GM18520 (cell line): ENCODE results near the gene GLB1L2.
"Not testable (repeated sequence)": the region's sequence is repeated elsewhere in the genome, so short reads cannot be mapped to it uniquely, and the experiment has no call there.

Experiments used
- ATAC-seq: cut with Tn5 transposase; IDR thresholded peaks from one replicate; pipeline ENCODE4 v1.9.1; 2021; ENCODE audit not compliant: unreplicated experiment

Gene GLB1L2

GRCh38 chr11:134331354-134332188 lies at the start of gene GLB1L2:
GLB1L2 (plus strand) TSS chr11:134331988; CDS start chr11:134332062, 74 bp downstream.
- peak; percentile 77 for ATAC-seq

- ATAC-seq = no peak
Observed at GRCh38 chr11:134282121-134283045, 49.4 kb upstream of the GLB1L2 start.

- ATAC-seq = no peak
Observed at GRCh38 chr11:134283461-134284230, 48.1 kb upstream of the GLB1L2 start.

- not testable (repeated sequence) for ATAC-seq
Observed at GRCh38 chr11:134284349-134284748, 47.4 kb upstream of the GLB1L2 start.

- no peak for ATAC-seq
Observed at GRCh38 chr11:134287561-134287960, 44.2 kb upstream of the GLB1L2 start.

GRCh38 chr11:134288486-134288885 lies 43.3 kb upstream of the GLB1L2 start:
- ATAC-seq = no peak

GRCh38 chr11:134289167-134289566 lies 42.6 kb upstream of the GLB1L2 start:
- no peak for ATAC-seq

- ATAC-seq = no peak
Observed at GRCh38 chr11:134289789-134290188, 42.0 kb upstream of the GLB1L2 start.

- no peak for ATAC-seq
Observed at GRCh38 chr11:134290646-134291045, 41.1 kb upstream of the GLB1L2 start.

GRCh38 chr11:134291196-134291595 lies 40.6 kb upstream of the GLB1L2 start:
- ATAC-seq = no peak

- ATAC-seq = no peak
Observed at GRCh38 chr11:134292661-134293060, 39.1 kb upstream of the GLB1L2 start.

GRCh38 chr11:134293119-134294113 lies 38.4 kb upstream of the GLB1L2 start:
- no peak for ATAC-seq

GRCh38 chr11:134294664-134295063 lies 37.1 kb upstream of the GLB1L2 start:
- no peak for ATAC-seq

- ATAC-seq = no peak
Observed at GRCh38 chr11:134312223-134312622, 19.6 kb upstream of the GLB1L2 start.

- ATAC-seq = no peak
Observed at GRCh38 chr11:134312807-134313206, 19.0 kb upstream of the GLB1L2 start.

- no peak for ATAC-seq
Observed at GRCh38 chr11:134313379-134313778, 18.4 kb upstream of the GLB1L2 start.

- ATAC-seq = no peak
Observed at GRCh38 chr11:134313821-134314607, 17.8 kb upstream of the GLB1L2 start.

- no peak for ATAC-seq
Observed at GRCh38 chr11:134317103-134317502, 14.7 kb upstream of the GLB1L2 start.

- ATAC-seq = not testable (repeated sequence)
Observed at GRCh38 chr11:134321373-134321772, 10.4 kb upstream of the GLB1L2 start.
